GM23338 (cell line): Measurements from ENCODE around the gene SEMA3C. TPM values are rescaled to one million over a fixed set of nuclear protein-coding genes. Genes with fewer than 3 reads are reported as not detected.

Experiments
- ATAC-seq: fragments of 200-7000 bp; cut with Tn5 transposase; 3 replicates; pipeline ENCODE4 v1.9.1; 2020
- DNase-seq: peaks from one replicate; pipeline ENCODE4 v3.0.0-alpha.2; 2015; ENCODE audit warnings: low spot score
- H2AFZ ChIP-seq: fragments of 200-600 bp; sonication (generic); 2 replicates; pipeline ENCODE4 v1.8.0; 2016; ENCODE audit warnings: antibody characterized with exemption, mild to moderate bottlenecking, moderate library complexity
- H3F3A ChIP-seq: fragments of 200-600 bp; sonication (generic); replicated peaks from 2 replicates; pipeline ENCODE4 v1.8.0; 2017; ENCODE audit warnings: antibody characterized with exemption, mixed run types, low read depth
- H3K27ac ChIP-seq: fragments of 200-600 bp; sonication (generic); 2 replicates; pipeline ENCODE4 v1.6.1; 2016; ENCODE audit warnings: low read depth
- H3K27me3 ChIP-seq: fragments of 200-600 bp; sonication (generic); 2 replicates; pipeline ENCODE4 v1.8.0; 2016; ENCODE audit warnings: mild to moderate bottlenecking, mixed run types, moderate library complexity; ENCODE audit not compliant: insufficient read depth
- H3K36me3 ChIP-seq: fragments of 200-600 bp; sonication (generic); 2 replicates; pipeline ENCODE4 v1.8.0; 2016; ENCODE audit warnings: mild to moderate bottlenecking; ENCODE audit not compliant: insufficient read depth
- H3K4me1 ChIP-seq: fragments of 200-600 bp; sonication (generic); 2 replicates; pipeline ENCODE4 v1.8.0; 2016; ENCODE audit warnings: mild to moderate bottlenecking, moderate library complexity; ENCODE audit not compliant: insufficient read depth
- H3K4me2 ChIP-seq: fragments of 200-600 bp; sonication (generic); 2 replicates; pipeline ENCODE4 v1.7.1; 2017; ENCODE audit warnings: mixed run types
- H3K4me3 ChIP-seq: fragments of 200-600 bp; sonication (generic); 2 replicates; pipeline ENCODE4 v1.6.1; 2016; ENCODE audit warnings: mixed run types
- H3K79me2 ChIP-seq: fragments of 200-600 bp; sonication (generic); replicated peaks from 2 replicates; pipeline ENCODE4 v1.8.0; 2017; ENCODE audit warnings: mild to moderate bottlenecking; ENCODE audit not compliant: insufficient read depth
- H3K9me2 ChIP-seq: fragments of 200-600 bp; sonication (generic); 2 replicates; pipeline ENCODE4 v1.8.0; 2017; ENCODE audit not compliant: insufficient read depth
- H4K20me1 ChIP-seq: fragments of 200-600 bp; sonication (generic); replicated peaks from 2 replicates; pipeline ENCODE4 v1.8.0; 2017; ENCODE audit warnings: mild to moderate bottlenecking; ENCODE audit not compliant: insufficient read depth
- H3K27ac Mint-ChIP-seq: 2 replicates; pipeline ENCODE4 v1.8.0; 2020; ENCODE audit warnings: inconsistent platforms, mild to moderate bottlenecking, moderate library complexity, mixed read lengths
- H3K27me3 Mint-ChIP-seq: 3 replicates; pipeline ENCODE4 v1.8.0; 2022; ENCODE audit warnings: low read depth, mild to moderate bottlenecking, moderate library complexity, mixed read lengths, inconsistent platforms; ENCODE audit not compliant: insufficient read depth, poor library complexity
- H3K36me3 Mint-ChIP-seq: 3 replicates; pipeline ENCODE4 v1.8.0; 2021; ENCODE audit warnings: low read depth, mild to moderate bottlenecking, inconsistent platforms, moderate library complexity, mixed read lengths
- H3K4me1 Mint-ChIP-seq: 3 replicates; pipeline ENCODE4 v1.8.0; 2020; ENCODE audit warnings: mild to moderate bottlenecking, inconsistent platforms, mixed read lengths
- H3K4me3 Mint-ChIP-seq: 3 replicates; pipeline ENCODE4 v1.8.0; 2021; ENCODE audit warnings: moderate library complexity, mild to moderate bottlenecking, inconsistent platforms, mixed read lengths
- H3K9me3 Mint-ChIP-seq: 3 replicates; pipeline ENCODE4 v1.8.0; 2020; ENCODE audit warnings: moderate library complexity, mild to moderate bottlenecking, inconsistent platforms, mixed read lengths
- CTCF ChIP-seq, 2 experiments: fragments of 200-600 bp in 1 of 2; sonication (generic) in 1 of 2; conservative IDR thresholded peaks; 2 replicates each; pipeline versions ENCODE4 v1.5.1 to v1.6.1; 2016 to 2017; ENCODE audit warnings: antibody characterized with exemption in 2 of 2, low read depth in 2 of 2, mild to moderate bottlenecking in 2 of 2, moderate library complexity in 1 of 2
- EZH2 ChIP-seq: fragments of 200-600 bp; sonication (generic); IDR thresholded peaks from one replicate; pipeline ENCODE4 v1.8.0; 2017; ENCODE audit warnings: antibody characterized with exemption, mild to moderate bottlenecking, low read depth; ENCODE audit not compliant: unreplicated experiment
- EZH2phosphoT487 ChIP-seq: fragments of 200-600 bp; sonication (generic); IDR thresholded peaks from one replicate; pipeline ENCODE4 v1.8.1; 2018; ENCODE audit warnings: antibody characterized with exemption; ENCODE audit not compliant: unreplicated experiment
- STAT1 ChIP-seq: IDR thresholded peaks from one replicate; pipeline ENCODE4 v1.6.1; 2016; ENCODE audit warnings: antibody characterized with exemption; ENCODE audit not compliant: unreplicated experiment
- ZNF462 ChIP-seq: fragments of 250-450 bp; sonication (Bioruptor Pico); IDR thresholded peaks from 2 replicates; pipeline ENCODE4 v1.5.0; 2020; ENCODE audit warnings: mild to moderate bottlenecking, moderate library complexity
- polyA plus RNA-seq: library from polyadenylated mRNA; unstranded; fragments of >200 nt; fragmentation: Nextera tagmentation; extraction: Ambion mirVana; gene quantifications from 2 replicates; pipeline ENCODE4 v1.2.1, GENCODE V29; 2016
- total RNA-seq: library from RNA; depleted of rRNA; stranded (reverse); fragments of >200 nt; shearing (Covaris generic); gene quantifications from 2 replicates; pipeline ENCODE4 v1.2.3, GENCODE V29; 2014
- TF ChIP-seq, protein P1 (sequence below): IDR thresholded peaks from 2 replicates; pipeline ENCODE4 v1.6.1; 2016; ENCODE audit warnings: antibody characterized with exemption

SEMA3C gene
- total and polyA plus RNA-seq, 2 experiments from 2014 or later = 1.0 to 3.5 TPM

DNA sequence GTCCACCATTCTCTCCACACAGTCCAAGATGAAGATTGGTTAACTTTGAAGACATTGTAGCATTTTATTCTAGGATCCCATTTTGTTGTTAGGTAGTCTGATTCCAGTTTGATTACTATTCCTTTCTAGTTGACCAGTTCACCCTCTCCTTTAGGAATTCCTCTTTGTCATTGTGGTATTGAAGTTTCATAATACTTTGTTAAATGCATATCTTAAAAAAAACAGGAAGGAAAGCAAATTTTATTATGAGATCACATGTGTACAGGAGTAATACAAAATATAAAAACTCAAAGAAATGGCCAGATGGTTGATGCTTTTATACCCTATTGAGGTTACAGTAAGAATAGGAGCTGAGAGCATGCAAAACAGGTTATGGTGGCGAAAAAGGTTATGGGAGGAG is 15.5 kb upstream of the SEMA3C start (continued):
- TF ChIP-seq, protein P1, sequence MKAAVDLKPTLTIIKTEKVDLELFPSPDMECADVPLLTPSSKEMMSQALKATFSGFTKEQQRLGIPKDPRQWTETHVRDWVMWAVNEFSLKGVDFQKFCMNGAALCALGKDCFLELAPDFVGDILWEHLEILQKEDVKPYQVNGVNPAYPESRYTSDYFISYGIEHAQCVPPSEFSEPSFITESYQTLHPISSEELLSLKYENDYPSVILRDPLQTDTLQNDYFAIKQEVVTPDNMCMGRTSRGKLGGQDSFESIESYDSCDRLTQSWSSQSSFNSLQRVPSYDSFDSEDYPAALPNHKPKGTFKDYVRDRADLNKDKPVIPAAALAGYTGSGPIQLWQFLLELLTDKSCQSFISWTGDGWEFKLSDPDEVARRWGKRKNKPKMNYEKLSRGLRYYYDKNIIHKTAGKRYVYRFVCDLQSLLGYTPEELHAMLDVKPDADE = no peak
- no peak for TF ChIP-seq ZNF462 (CRISPR knock-in tag)
- TF ChIP-seq EZH2phosphoT487 = no peak

- Histone ChIP-seq H3K36me3 (no peaks in the 10 kb centered on the region), H3K79me2 (no peaks in the 10 kb centered on the region), H3K4me2 (no peak overlapping the region), H3F3A (no peaks in the 10 kb centered on the region), H3K27me3 (no peaks in the 10 kb centered on the region), H3K4me1 (no peaks in the 10 kb centered on the region), H3K27ac (no peak overlapping the region), H3K9me2 (no peaks in the 10 kb centered on the region), H4K20me1 (no peaks in the 10 kb centered on the region), H2AFZ (no peak overlapping the region), H3K4me3 (no peak overlapping the region)
- DNase-seq (no peak), ATAC-seq (no peak)
- Mint-ChIP-seq H3K27me3 (no peaks in the 10 kb centered on the region), H3K27ac (no peak overlapping the region), H3K4me1 (no peaks in the 10 kb centered on the region), H3K9me3 (no peaks in the 10 kb centered on the region), H3K36me3 (no peaks in the 10 kb centered on the region), H3K4me3 (no peak overlapping the region)
- TF ChIP-seq EZH2 = no peak
- no peak for TF ChIP-seq STAT1
- no peak for TF ChIP-seq CTCF (conservative IDR thresholded peaks at IDR 0.05; ENCODE audit: low read depth in 2 of 2)
- no peak for TF ChIP-seq ZNF462 (CRISPR knock-in tag)
These were observed 13.7 kb upstream of the SEMA3C start for GRCh38 chr7:80932536-80932935.
